Jurkat, Clone E6-1 (cell line): ENCODE results near the gene TSTD1.
"Not testable (repeated sequence)": the region's sequence is repeated elsewhere in the genome, so short reads cannot be mapped to it uniquely, and the experiment has no call there.

Experiments used
- DNase-seq: peaks from one replicate; pipeline ENCODE4 v3.0.0-alpha.2; 2011; ENCODE audit warnings: low read depth, low spot score
- H3K4me3 ChIP-seq: 2 replicates; pipeline ENCODE4 v1.5.1; 2011; ENCODE audit warnings: mild to moderate bottlenecking, low read length, control low read depth, moderate library complexity

The TSTD1 gene

GRCh38 chr1:161017756-161018630 lies 20.8 kb downstream of the TSTD1 start:
- no peak overlapping the region for H3K4me3 ChIP-seq
- no peak for DNase-seq

DNA sequence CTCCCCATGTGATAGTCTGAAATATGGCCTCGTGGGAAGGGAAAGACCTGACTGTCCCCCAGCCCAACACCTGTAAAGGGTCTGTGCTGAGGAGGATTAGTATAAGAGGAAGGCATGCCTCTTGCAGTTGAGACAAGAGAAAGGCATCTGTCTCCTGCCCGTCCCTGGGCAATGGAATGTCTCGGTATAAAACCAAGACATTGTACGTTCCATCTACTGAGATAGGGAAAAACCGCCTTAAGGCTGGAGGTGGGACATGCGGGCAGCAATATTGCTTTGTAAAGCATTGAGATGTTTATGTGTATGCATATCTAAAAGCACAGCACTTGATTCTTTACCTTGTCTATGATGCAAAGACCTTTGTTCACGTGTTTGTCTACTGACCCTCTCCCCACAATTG lies 21.6 kb downstream of the TSTD1 start:
- DNase-seq, H3K4me3 ChIP-seq: not testable (repeated sequence)

DNA sequence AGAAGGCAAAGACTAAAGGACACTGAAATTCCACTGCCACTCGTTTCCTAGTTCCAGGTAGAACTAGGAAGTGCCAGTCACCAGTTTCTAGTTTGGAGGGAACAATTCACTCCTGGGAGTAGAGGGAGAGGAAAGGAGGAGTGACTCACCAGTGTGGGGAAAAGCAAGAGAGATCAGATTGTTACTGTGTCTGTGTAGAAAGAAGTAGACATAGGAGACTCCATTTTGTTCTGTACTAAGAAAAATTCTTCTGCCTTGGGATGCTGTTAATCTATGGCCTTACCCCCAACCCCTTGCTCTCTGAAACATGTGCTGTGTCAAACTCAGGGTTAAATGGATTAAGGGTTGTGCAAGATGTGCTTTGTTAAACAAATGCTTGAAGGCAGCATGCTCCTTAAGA lies 22.1 kb downstream of the TSTD1 start:
- DNase-seq, result not testable (repeated sequence)

DNA sequence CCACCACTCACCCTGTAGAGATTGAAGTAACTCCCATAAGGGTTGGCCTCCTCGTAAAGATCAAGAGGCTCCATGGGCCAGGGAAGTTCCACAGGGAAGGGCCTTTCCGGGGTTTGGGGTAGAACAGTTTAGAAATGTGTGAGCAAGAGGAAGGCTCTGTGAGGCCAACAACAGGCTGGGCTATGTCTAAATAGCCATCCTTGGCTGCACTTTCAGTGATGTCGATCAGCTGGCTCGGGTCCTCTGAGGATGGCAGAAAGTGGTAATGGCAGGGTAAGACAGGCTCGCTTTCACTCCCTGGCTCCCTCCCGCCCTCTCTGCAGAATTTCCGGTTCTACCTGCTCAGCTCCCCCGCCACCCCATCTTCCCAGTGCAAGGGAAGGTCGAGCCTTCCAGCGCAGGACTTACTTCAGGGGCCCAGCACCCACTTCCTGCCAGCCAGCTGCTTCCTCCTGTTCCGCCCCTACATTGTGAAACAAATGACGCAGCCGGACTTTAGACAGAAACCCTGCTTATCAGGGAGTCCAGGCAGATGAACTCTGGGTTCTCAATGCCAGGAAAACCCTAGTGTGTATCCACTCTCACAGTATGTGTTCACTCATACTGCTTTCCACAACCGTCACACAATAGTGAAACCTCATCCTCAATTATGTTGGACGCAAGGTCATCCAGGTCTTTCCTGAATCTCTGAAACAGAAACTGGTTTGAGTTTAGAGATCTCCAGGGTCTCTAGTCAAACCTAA lies 25.1 kb downstream of the TSTD1 start:
- peak overlapping the region; percentile 37 for H3K4me3 ChIP-seq
- DNase-seq, result peak; percentile 73

More for the DNA sequence above, 22.1 kb downstream of the TSTD1 start:
- H3K4me3 ChIP-seq, result not testable (repeated sequence)

DNA sequence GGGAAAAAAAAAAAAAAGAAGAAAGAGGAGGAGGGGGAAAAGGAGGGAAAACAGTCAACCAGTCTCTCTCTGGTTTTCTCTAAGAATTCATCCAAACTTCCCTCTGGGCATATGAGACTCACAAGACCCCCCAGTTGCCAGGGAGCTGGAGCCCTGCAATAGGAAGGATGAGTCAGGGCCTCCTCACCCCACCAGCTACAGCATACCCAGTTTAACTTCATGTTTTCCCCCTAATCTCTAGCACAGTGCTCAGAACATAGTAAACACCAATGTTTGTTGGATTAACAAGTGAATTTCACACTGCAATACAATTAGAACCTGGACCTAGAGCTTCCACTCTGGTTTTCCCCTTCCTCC lies 25.7 kb downstream of the TSTD1 start:
- DNase-seq, result no peak
- peak overlapping the region; percentile 37 for H3K4me3 ChIP-seq

- no peak for DNase-seq
- H3K4me3 ChIP-seq, result no peak overlapping the region
These were observed 26.3 kb downstream of the TSTD1 start for GRCh38 chr1:161012420-161012819.

DNA sequence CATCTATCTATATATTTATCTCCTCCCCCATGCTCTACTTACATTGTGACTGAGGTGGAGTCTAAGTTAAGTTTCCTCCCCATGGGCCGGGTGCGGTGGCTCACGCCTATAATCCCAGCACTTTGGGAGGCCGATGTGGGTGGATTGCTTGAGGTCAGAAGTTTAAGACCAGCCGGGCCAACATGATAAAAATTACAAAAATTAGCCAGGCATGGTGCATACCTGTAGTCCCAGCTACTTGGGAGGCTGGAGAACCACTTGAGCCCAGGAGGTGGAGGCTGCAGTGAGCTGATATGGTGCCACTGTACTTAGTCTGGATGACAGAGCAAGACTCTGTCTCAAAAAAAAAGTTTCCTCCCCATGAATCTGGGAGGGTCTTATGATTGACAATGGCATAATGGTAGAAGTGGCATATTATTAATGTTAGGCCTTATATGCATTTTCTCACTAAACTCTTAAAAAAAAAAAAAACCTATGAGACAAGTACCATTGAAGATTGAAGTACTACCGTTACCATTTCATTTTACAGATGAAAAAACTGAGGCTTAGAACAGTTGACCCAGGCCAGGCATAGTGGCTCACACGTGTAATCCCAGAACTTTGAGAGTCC lies 29.1 kb downstream of the TSTD1 start:
- no peak for DNase-seq
- H3K4me3 ChIP-seq, result no peak overlapping the region

DNA sequence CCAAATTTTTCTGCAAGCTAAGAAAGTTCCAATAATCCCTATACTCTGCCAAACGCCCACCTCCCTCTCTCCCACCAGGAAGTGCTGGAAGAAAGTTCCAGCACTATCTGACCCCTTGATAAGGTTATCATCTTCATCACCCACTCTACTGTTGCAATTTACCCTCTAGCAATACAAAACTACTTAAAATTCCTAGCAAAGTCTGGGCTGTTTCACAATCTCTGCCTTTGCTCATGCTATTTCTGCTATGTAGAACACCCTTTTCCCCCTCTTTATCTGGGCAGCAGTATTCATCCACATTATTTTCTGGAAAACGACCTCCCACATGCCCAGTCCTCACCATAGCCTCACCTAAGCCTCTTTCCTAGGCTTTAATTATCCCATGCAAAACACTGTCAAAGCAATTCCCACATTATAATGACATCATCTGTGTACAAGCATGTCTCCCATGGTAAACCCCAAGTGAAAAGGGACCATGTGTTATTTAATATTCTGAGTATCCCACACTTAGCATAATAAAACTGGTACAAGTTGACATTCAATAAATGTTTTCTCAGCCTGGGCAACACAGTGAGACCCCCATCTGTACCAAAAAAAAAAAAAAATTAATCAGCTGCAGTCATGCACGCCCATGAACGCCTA lies 29.8 kb downstream of the TSTD1 start:
- no peak for DNase-seq

DNA sequence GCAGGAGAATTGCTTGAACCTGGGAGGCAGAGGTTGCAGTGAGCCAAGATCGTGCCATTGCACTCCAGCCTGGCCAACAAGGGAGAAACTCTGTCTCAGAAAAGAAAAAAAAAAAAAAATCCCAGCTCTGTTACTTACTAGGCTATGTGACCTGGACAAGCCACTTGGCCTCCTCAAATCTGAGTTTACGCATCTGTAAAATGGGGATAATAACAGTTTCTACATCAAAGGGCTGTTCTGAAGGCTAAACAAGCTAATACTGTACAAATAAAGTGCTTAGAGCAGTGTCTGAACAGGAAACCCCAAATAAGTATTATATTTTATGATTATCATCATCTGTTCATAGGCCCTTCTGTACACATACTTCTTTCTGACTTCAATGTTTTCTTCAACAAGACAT lies 31.4 kb downstream of the TSTD1 start:
- no peak for DNase-seq
- no peak overlapping the region for H3K4me3 ChIP-seq

More for the DNA sequence above, 29.8 kb downstream of the TSTD1 start:
- no peak overlapping the region for H3K4me3 ChIP-seq

DNA sequence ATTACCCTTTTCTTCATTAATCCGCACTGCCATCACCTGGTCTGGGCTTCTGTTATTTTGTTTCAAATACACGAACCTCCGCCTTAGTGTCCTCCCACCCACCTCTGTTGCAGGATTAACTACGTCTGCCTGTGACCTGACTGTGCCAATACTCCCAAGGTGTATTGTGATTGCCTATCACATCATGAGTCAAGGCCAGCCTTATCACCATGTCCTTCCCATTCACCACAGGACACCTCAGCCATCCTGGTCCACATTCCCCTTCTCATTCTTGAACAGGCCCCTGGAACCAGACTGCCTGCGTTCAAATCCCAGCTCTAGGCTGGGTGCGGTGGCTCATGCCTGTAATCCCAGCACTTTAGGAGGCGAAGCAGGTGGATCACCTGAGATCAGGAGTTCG lies 32.2 kb downstream of the TSTD1 start:
- DNase-seq, result no peak

DNA sequence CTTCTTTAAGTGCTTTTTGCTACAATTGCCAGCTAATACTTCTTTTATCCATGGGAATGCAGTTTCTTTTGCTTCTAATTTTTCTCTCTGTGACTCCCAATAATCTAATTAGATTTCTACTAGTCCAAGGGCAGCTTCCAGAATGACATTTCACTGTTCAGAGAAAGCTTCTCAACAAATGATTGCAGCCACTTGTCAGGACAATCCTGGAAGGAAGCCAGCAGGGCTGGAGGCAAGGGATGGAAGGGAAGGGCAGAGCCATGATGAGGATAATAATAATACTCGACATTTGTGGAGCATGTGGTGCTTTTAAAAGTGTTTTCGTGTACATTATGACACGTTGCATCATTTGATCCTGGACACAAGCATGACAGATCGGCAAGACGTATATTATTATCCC lies 37.2 kb downstream of the TSTD1 start:
- DNase-seq, result no peak

More for the DNA sequence above, 32.2 kb downstream of the TSTD1 start:
- H3K4me3 ChIP-seq, result no peak overlapping the region

GRCh38 chr1:161000736-161001480 lies 37.9 kb downstream of the TSTD1 start:
- DNase-seq, result no peak
- no peak overlapping the region for H3K4me3 ChIP-seq

More for the DNA sequence above, 37.2 kb downstream of the TSTD1 start:
- H3K4me3 ChIP-seq, result no peak overlapping the region

DNA sequence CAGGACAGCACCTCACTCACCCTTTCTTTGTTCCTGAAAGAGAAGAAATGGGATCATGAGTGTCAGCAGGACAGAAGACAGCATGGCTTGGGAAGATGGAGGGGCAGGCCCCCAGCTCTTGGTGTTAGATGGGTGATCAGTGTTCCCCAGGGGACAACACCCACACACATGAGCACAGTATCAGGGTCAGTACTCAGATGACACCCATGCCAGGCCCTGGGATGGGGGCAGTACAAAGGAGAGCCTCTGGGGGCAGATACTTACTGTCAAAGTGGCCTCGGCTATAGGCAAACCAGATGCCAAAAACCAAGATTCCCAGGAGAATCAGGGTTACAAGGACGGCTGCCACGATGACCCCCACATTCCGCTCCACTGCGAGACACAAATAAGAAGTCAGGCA lies 39.4 kb downstream of the TSTD1 start:
- no peak for DNase-seq
- no peak overlapping the region for H3K4me3 ChIP-seq

GRCh38 chr1:160997323-160998038 lies 41.3 kb downstream of the TSTD1 start:
- peak; percentile 56 for DNase-seq
- no peak overlapping the region for H3K4me3 ChIP-seq

GRCh38 chr1:160996178-160996577 lies 42.6 kb downstream of the TSTD1 start:
- DNase-seq, result no peak
- H3K4me3 ChIP-seq, result no peak overlapping the region

GRCh38 chr1:160993544-160994193 lies 45.1 kb downstream of the TSTD1 start:
- peak; percentile 18 for DNase-seq
- H3K4me3 ChIP-seq, result no peak overlapping the region

- not testable (repeated sequence) for DNase-seq, H3K4me3 ChIP-seq
These were observed 46.7 kb downstream of the TSTD1 start for GRCh38 chr1:160992036-160992435.
